LoVo (cell line): ENCODE data around the gene PRR36.
"Not testable (repeated sequence)": the region's sequence is repeated elsewhere in the genome, so short reads cannot be mapped to it uniquely, and the experiment has no call there.

Source experiments
- DNase-seq: peaks from one replicate; pipeline ENCODE4 v3.0.0-alpha.2; 2016; ENCODE audit warnings: low spot score

The PRR36 gene

GRCh38 chr19:7898967-7899366 lies 24.8 kb upstream of the PRR36 start:
- DNase-seq = no peak

GRCh38 chr19:7897292-7897691 lies 23.1 kb upstream of the PRR36 start:
- DNase-seq = no peak

- DNase-seq = no peak
Measured at GRCh38 chr19:7895565-7895964, 21.4 kb upstream of the PRR36 start.

GRCh38 chr19:7894612-7895309 lies 20.6 kb upstream of the PRR36 start:
- no peak for DNase-seq

GRCh38 chr19:7893362-7894101 lies 19.3 kb upstream of the PRR36 start:
- not testable (repeated sequence) for DNase-seq

GRCh38 chr19:7888826-7889217 lies 14.6 kb upstream of the PRR36 start:
- DNase-seq = no peak

GRCh38 chr19:7888145-7888825 lies 14.1 kb upstream of the PRR36 start, which contains the start of gene LRRC8E:
TSS of gene LRRC8E (plus strand) at chr19:7888510. CDS start at chr19:7895604, 7,094 bp downstream.
- peak; percentile 80 for DNase-seq

GRCh38 chr19:7887408-7888144 lies 13.4 kb upstream of the PRR36 start:
- DNase-seq = no peak

- DNase-seq = no peak
Measured at GRCh38 chr19:7885818-7886217, 11.6 kb upstream of the PRR36 start.

- no peak for DNase-seq
Measured at GRCh38 chr19:7883796-7884570, 9.8 kb upstream of the PRR36 start.

GRCh38 chr19:7883105-7883504 lies 8.9 kb upstream of the PRR36 start:
- DNase-seq = no peak

- no peak for DNase-seq
Measured at GRCh38 chr19:7881910-7882309, 7.7 kb upstream of the PRR36 start.

- no peak for DNase-seq
Measured at GRCh38 chr19:7879836-7880235, 5.6 kb upstream of the PRR36 start.

GRCh38 chr19:7879111-7879807 lies 5.1 kb upstream of the PRR36 start:
- DNase-seq = no peak

GRCh38 chr19:7877249-7877836 lies 3.2 kb upstream of the PRR36 start:
- no peak for DNase-seq

- no peak for DNase-seq
Measured at GRCh38 chr19:7874897-7875273, 695 bp upstream of the PRR36 start.

GRCh38 chr19:7873304-7874075 lies 700 bp downstream of the PRR36 start:
- no peak for DNase-seq

- no peak for DNase-seq
Measured at GRCh38 chr19:7872306-7873204, 1.6 kb downstream of the PRR36 start.
